H1 (cell line): ENCODE results near the gene NCK1. TPM values are rescaled to one million over a fixed set of nuclear protein-coding genes. Genes with fewer than 3 reads are reported as not detected.

ENCODE experiments used
- CTCF ChIA-PET: fragments of 300-600 bp; sonication (Branson Sonifier 250); formaldehyde crosslinking; loops from one replicate; lab custom pipeline; 2021; ENCODE audit not compliant: partially characterized antibody; lab: Charles Lee
- POLR2A ChIA-PET: fragments of 300-600 bp; sonication (Branson Sonifier 250); formaldehyde crosslinking; loops from one replicate; lab custom pipeline; 2021; ENCODE audit warnings: inconsistent platforms; ENCODE audit not compliant: partially characterized antibody; lab: Charles Lee
- DNase-seq, 2 experiments: peaks; one replicate each; pipeline versions ENCODE4 v3.0.0 to v3.0.0-alpha.2; 2010 to 2022; ENCODE audit warnings: low spot score in 2 of 2, low read depth in 1 of 2, mixed read lengths in 1 of 2
- FAIRE-seq: peaks from 2 replicates; lab custom pipeline; 2011; peaks lifted over from hg19 to GRCh38; lab: Jason Lieb, UNC
- H2AFZ ChIP-seq: 2 replicates; pipeline ENCODE4 v1.8.1; 2012; ENCODE audit warnings: low read length, inconsistent platforms
- H2AK5ac ChIP-seq: 2 replicates; pipeline ENCODE4 v1.6.1; 2013; ENCODE audit warnings: low read depth, low read length
- H2BK120ac ChIP-seq: replicated peaks from 2 replicates; pipeline ENCODE3; 2013; ENCODE audit warnings: low read depth, low read length, inconsistent platforms
- H2BK12ac ChIP-seq: 2 replicates; pipeline ENCODE4 v1.6.1; 2013; ENCODE audit warnings: low read depth, low read length
- H2BK15ac ChIP-seq: 2 replicates; pipeline ENCODE4 v1.6.1; 2013; ENCODE audit warnings: low read length
- H2BK20ac ChIP-seq: 2 replicates; pipeline ENCODE4 v1.6.1; 2013; ENCODE audit warnings: low read length
- H2BK5ac ChIP-seq: 2 replicates; pipeline ENCODE4 v1.6.1; 2013; ENCODE audit warnings: low read depth, low read length
- H3K14ac ChIP-seq: 2 replicates; pipeline ENCODE4 v1.6.1; 2013; ENCODE audit warnings: inconsistent platforms; ENCODE audit not compliant: insufficient read length
- H3K18ac ChIP-seq: 2 replicates; pipeline ENCODE4 v1.6.1; 2013; ENCODE audit warnings: low read length; ENCODE audit errors: extremely low read depth
- H3K23ac ChIP-seq: 2 replicates; pipeline ENCODE4 v1.6.1; 2013; ENCODE audit warnings: inconsistent platforms; ENCODE audit not compliant: insufficient read length
- H3K23me2 ChIP-seq: 2 replicates; pipeline ENCODE4 v1.6.1; 2013; ENCODE audit warnings: low read depth, low read length
- H3K27ac ChIP-seq: 2 replicates; pipeline ENCODE4 v1.6.1; 2011; ENCODE audit warnings: low read depth, low read length, inconsistent platforms
- H3K27me3 ChIP-seq, 4 experiments: replicated peaks in 1 of 4; 1 replicate in 1 of 4; 2 replicates in 3 of 4; pipeline versions ENCODE4 v1.6.1 to v1.8.1; 2011 to 2013; ENCODE audit warnings: low read length in 3 of 4, mild to moderate bottlenecking in 3 of 4, inconsistent platforms in 2 of 4, mixed read lengths in 2 of 4, moderate library complexity in 1 of 4; ENCODE audit not compliant: control insufficient read depth in 3 of 4, insufficient read depth in 3 of 4; ENCODE audit errors: extremely low read depth in 1 of 4
- H3K36me3 ChIP-seq, 4 experiments: 2 replicates each; pipeline versions ENCODE4 v1.6.1 to v1.8.1; 2011 to 2013; ENCODE audit warnings: mild to moderate bottlenecking in 4 of 4, low read length in 3 of 4, moderate library complexity in 2 of 4, control low read depth in 1 of 4, inconsistent platforms in 1 of 4; ENCODE audit not compliant: insufficient read depth in 4 of 4, control insufficient read depth in 2 of 4
- H3K4ac ChIP-seq: replicated peaks from 2 replicates; pipeline ENCODE3; 2013; ENCODE audit warnings: low read length, low read depth, mixed read lengths, inconsistent platforms; ENCODE audit not compliant: insufficient read length
- H3K4me1 ChIP-seq, 4 experiments: replicated peaks in 1 of 4; 1 replicate in 1 of 4; 2 replicates in 3 of 4; pipeline versions ENCODE4 v1.6.1 to v1.8.1; 2011 to 2013; ENCODE audit warnings: low read length in 3 of 4, inconsistent platforms in 2 of 4, mixed read lengths in 1 of 4; ENCODE audit not compliant: insufficient read depth in 4 of 4, control insufficient read depth in 3 of 4
- H3K4me2 ChIP-seq, 2 experiments: 2 replicates each; pipeline versions ENCODE4 v1.6.1 to v1.8.1; 2011 to 2013; ENCODE audit warnings: low read depth in 2 of 2, low read length in 2 of 2, control low read depth in 1 of 2, inconsistent platforms in 1 of 2, mild to moderate bottlenecking in 1 of 2; ENCODE audit not compliant: insufficient read depth in 1 of 2
- H3K4me3 ChIP-seq, 4 experiments: fragments of 200-600, 300-600 bp in 1 of 4; sonication (generic), shearing (Covaris generic), sonication (Bioruptor Twin) in 1 of 4; 2 replicates each; pipeline versions ENCODE4 v1.5.1 to v1.8.1; 2011 to 2016; ENCODE audit warnings: low read length in 4 of 4, low read depth in 3 of 4, control low read depth in 2 of 4, inconsistent platforms in 2 of 4, mild to moderate bottlenecking in 2 of 4, mixed read lengths in 1 of 4, moderate library complexity in 1 of 4; ENCODE audit not compliant: insufficient read depth in 2 of 4; ENCODE audit errors: extremely low read depth in 1 of 4
- H3K56ac ChIP-seq: replicated peaks from 2 replicates; pipeline ENCODE3; 2013; ENCODE audit warnings: low read depth, mild to moderate bottlenecking, mixed read lengths, low read length, inconsistent platforms; ENCODE audit not compliant: insufficient read length
- H3K79me1 ChIP-seq: 2 replicates; pipeline ENCODE4 v1.6.1; 2013; ENCODE audit warnings: low read depth, low read length, control low read depth
- H3K79me2 ChIP-seq, 2 experiments: 2 replicates each; pipeline versions ENCODE4 v1.6.1 to v1.8.1; 2012 to 2013; ENCODE audit warnings: low read length in 2 of 2, mild to moderate bottlenecking in 2 of 2, inconsistent platforms in 1 of 2; ENCODE audit not compliant: insufficient read depth in 2 of 2, control insufficient read depth in 1 of 2
- H3K9ac ChIP-seq, 4 experiments: replicated peaks in 1 of 4; 1 replicate in 1 of 4; 2 replicates in 3 of 4; pipeline versions ENCODE4 v1.6.1 to v1.8.1; 2011 to 2013; ENCODE audit warnings: low read depth in 3 of 4, low read length in 3 of 4, control low read depth in 2 of 4, mild to moderate bottlenecking in 2 of 4, moderate library complexity in 2 of 4, inconsistent platforms in 1 of 4; ENCODE audit errors: extremely low read depth in 1 of 4
- H3K9me3 ChIP-seq, 2 experiments: 2 replicates each; pipeline versions ENCODE4 v1.6.1 to v1.8.1; 2012 to 2013; ENCODE audit warnings: mild to moderate bottlenecking in 2 of 2, moderate library complexity in 2 of 2, control low read depth in 1 of 2, inconsistent platforms in 1 of 2, low read depth in 1 of 2, low read length in 1 of 2, mixed read lengths in 1 of 2; ENCODE audit not compliant: insufficient read depth in 2 of 2
- H4K20me1 ChIP-seq, 2 experiments: replicated peaks in 1 of 2; 2 replicates each; pipeline versions ENCODE3 to v1.8.1; 2011 to 2013; ENCODE audit warnings: inconsistent platforms in 2 of 2, low read length in 2 of 2, mild to moderate bottlenecking in 1 of 2; ENCODE audit not compliant: insufficient read depth in 2 of 2, control insufficient read depth in 1 of 2
- H4K5ac ChIP-seq: 2 replicates; pipeline ENCODE4 v1.6.1; 2013; ENCODE audit warnings: low read length, low read depth, mixed read lengths, inconsistent platforms; ENCODE audit not compliant: insufficient read length
- H4K8ac ChIP-seq: 2 replicates; pipeline ENCODE4 v1.8.0; 2013; ENCODE audit warnings: mild to moderate bottlenecking, moderate library complexity, low read length, inconsistent platforms; ENCODE audit not compliant: insufficient read depth; ENCODE audit errors: extremely low read depth
- H4K91ac ChIP-seq: replicated peaks from 2 replicates; pipeline ENCODE3; 2013; ENCODE audit warnings: low read length, mixed read lengths, inconsistent platforms; ENCODE audit not compliant: insufficient read length
- ASH2L ChIP-seq: fragments of 200-600, 300-600 bp; sonication (generic); IDR thresholded peaks from one replicate; pipeline ENCODE4 v1.7.1; 2017; ENCODE audit warnings: low read length
- BRCA1 ChIP-seq: IDR thresholded peaks from 2 replicates; pipeline ENCODE4 v1.6.1; 2012; ENCODE audit warnings: low read depth, low read length, improper control_type of control experiment
- CHD1 ChIP-seq: IDR thresholded peaks from 2 replicates; pipeline ENCODE4 v1.6.1; 2012; ENCODE audit warnings: low read depth, low read length, improper control_type of control experiment
- CTCF ChIP-seq, 3 experiments: IDR thresholded peaks; 1 replicate in 2 of 3; 2 replicates in 1 of 3; pipeline versions ENCODE4 v1.5.1 to v1.6.1; 2011; ENCODE audit warnings: low read length in 3 of 3, mild to moderate bottlenecking in 3 of 3, inconsistent platforms in 2 of 3, low read depth in 1 of 3, moderate library complexity in 1 of 3; ENCODE audit not compliant: insufficient read depth in 1 of 3; ENCODE audit errors: control extremely low read depth in 1 of 3
- SIRT6 ChIP-seq: IDR thresholded peaks from one replicate; pipeline ENCODE4 v1.7.1; 2012; ENCODE audit warnings: low read length, inconsistent platforms
- SIX5 ChIP-seq: IDR thresholded peaks from 2 replicates; pipeline ENCODE4 v1.6.1; 2011; ENCODE audit warnings: mild to moderate bottlenecking, low read depth, low read length
- TEAD4 ChIP-seq: IDR thresholded peaks from 2 replicates; pipeline ENCODE4 v1.6.1; 2012; ENCODE audit warnings: low read depth, low read length, inconsistent platforms, mixed read lengths
- polyA plus RNA-seq, 7 experiments: library from polyadenylated mRNA; depleted of rRNA in 3 of 7; stranded (reverse) in 5 of 7; unstranded in 2 of 7; fragments of >200 nt in 5 of 7; fragments of 200-250 nt in 2 of 7; gene quantifications; 1 replicate in 5 of 7; 2 replicates in 1 of 7; 4 replicates in 1 of 7; pipeline versions ENCODE4 v1.2.1 to v1.2.3, GENCODE V29; 2011 to 2013; ENCODE audit warnings: missing spikeins in 2 of 7, mixed read lengths in 2 of 7
- total RNA-seq: library from RNA; stranded (reverse); fragmentation: NEBNext Ultra II Directional; extraction: Animal tissue kit (Norgen Biotek cat#: 25700); gene quantifications from 2 replicates; pipeline ENCODE4 v1.2.1, GENCODE V29; 2021

NCK1 gene
- total and polyA plus RNA-seq, 2 of the 8 experiments (the other 6 are each of a cell fraction or from before 2014, with no cell fraction given) = 10.0 to 28.5 TPM

GRCh38 chr3:136928240-136928639 is 66.2 kb downstream of the NCK1 start:
- H2BK15ac ChIP-seq = no peak overlapping the region
- H3K9me3 ChIP-seq = no peaks in the 10 kb centered on the region
- H2BK20ac ChIP-seq = no peak overlapping the region
- peaks cover 2 to 5% of the 10 kb centered on the region in 2 experiments for H4K20me1 ChIP-seq
- peaks cover 2% of the 10 kb centered on the region; the same call in 1 of the 2 replicates for H3K79me1 ChIP-seq
- no peak overlapping the region for H4K8ac ChIP-seq
- no peak for DNase-seq
- ChIA-PET CTCF (no interaction called here), POLR2A (no interaction called here)
- H2AFZ ChIP-seq = no peak overlapping the region
- no peak overlapping the region for H3K4me2 ChIP-seq
- H3K4me1 ChIP-seq = no peaks in the 10 kb centered on the region
- H3K23ac ChIP-seq = no peak overlapping the region
- H3K23me2 ChIP-seq = no peaks in the 10 kb centered on the region
- no peak overlapping the region for H3K14ac ChIP-seq
- H3K27me3 ChIP-seq = no peaks in the 10 kb centered on the region
- no peak overlapping the region for H4K5ac ChIP-seq
- peaks cover 0 to 30% of the 10 kb centered on the region in 2 experiments; a peak in 2 of 4 replicates for H3K79me2 ChIP-seq
- no peak overlapping the region for H2AK5ac ChIP-seq
- H3K18ac ChIP-seq = no peak overlapping the region
- no peak overlapping the region for H3K9ac ChIP-seq
- no peak overlapping the region for H3K56ac ChIP-seq
- H2BK120ac ChIP-seq = no peak overlapping the region
- no peak overlapping the region for H3K27ac ChIP-seq
- no peak overlapping the region for H2BK5ac ChIP-seq
- no peak overlapping the region for H2BK12ac ChIP-seq
- no peak overlapping the region for H3K4me3 ChIP-seq
- H3K36me3 ChIP-seq = peaks cover 0 to 5% (median 2%) of the 10 kb centered on the region in 4 experiments; a peak in 3 of 8 replicates
- H4K91ac ChIP-seq = no peak overlapping the region
- no peak for FAIRE-seq
- H3K4ac ChIP-seq = no peak overlapping the region
- TF ChIP-seq TEAD4 = no peak
- TF ChIP-seq ASH2L = no peak
- TF ChIP-seq SIRT6 = no peak
- TF ChIP-seq BRCA1 = no peak
- no peak for TF ChIP-seq CTCF (IDR thresholded peaks at IDR 0.05; ENCODE audit: control extremely low read depth in 1 of 3, insufficient read depth in 1 of 3, low read depth in 1 of 3, low read length in 3 of 3)
- TF ChIP-seq CHD1 = no peak
- no peak for TF ChIP-seq SIX5
